ENCODE data around the gene PDE8B.
A peak's percentile ranks its signal among the peaks of the same experiment; 100 is the strongest.

Gene PDE8B

DNA sequence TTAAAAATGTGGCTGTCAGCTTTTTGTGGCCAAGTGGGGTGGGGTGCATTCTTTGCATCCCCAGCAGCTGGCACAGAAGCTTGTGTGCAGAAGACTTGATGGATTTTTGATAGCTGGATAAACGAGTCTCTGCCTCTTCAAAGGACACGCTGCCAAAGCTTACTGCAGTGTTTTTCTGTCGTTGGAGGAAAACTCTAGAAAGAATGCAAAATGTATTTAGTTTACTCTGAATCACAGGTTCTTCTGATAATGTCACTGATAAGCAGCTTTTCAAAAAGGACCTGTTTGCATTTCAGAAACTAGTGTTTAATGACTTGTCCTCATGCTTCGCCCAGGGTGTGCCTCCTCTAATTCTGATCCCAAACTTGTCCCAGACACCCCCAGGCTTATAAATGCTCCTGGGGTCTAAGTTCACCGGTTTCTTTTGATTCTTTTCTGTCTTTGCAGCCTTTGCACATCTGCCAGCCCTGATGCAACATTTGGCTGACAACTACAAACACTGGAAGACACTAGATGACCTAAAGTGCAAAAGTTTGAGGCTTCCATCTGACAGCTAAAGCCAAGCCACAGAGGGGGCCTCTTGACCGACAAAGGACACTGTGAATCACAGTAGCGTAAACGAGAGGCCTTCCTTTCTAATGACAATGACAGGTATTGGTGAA lies 215.6 kb downstream of the PDE8B start:
- Histone ChIP-seq H3K9me3 (ENCODE audit: control insufficient read depth in 2 of 2, low read length in 2 of 2) (no peaks in the 10 kb centered on the region), H3K4me3 (ENCODE audit: low read length in 2 of 2) (no peak overlapping the region), H3K9ac (ENCODE audit: low read length in 2 of 2) (no peak overlapping the region), H3K4me1 (ENCODE audit: control insufficient read depth, insufficient read depth, low read length) (peaks cover 3% of the 10 kb centered on the region), H3K27ac (ENCODE audit: low read length) (no peak overlapping the region), H3K36me3 (ENCODE audit: control insufficient read depth in 2 of 2, insufficient read depth in 2 of 2, low read length in 2 of 2) (peaks cover 5 to 9% of the 10 kb centered on the region in 2 donors), H3K27me3 (ENCODE audit: control insufficient read depth in 1 of 2, insufficient read depth in 2 of 2, low read length in 2 of 2) (no peaks in the 10 kb centered on the region)

DNA sequence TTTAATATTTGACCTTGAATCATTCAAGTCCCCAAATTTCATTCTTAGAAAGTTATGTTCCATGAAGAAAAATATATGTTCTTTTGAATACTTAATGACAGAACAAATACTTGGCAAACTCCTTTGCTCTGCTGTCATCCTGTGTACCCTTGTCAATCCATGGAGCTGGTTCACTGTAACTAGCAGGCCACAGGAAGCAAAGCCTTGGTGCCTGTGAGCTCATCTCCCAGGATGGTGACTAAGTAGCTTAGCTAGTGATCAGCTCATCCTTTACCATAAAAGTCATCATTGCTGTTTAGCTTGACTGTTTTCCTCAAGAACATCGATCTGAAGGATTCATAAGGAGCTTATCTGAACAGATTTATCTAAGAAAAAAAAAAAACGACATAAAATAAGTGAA lies 216.2 kb downstream of the PDE8B start:
- no peaks in the 10 kb centered on the region for H3K9me3 ChIP-seq (ENCODE audit: control insufficient read depth in 2 of 2, low read length in 2 of 2)
- H3K4me3 ChIP-seq (ENCODE audit: low read length in 2 of 2) = no peak overlapping the region
- H3K36me3 ChIP-seq (ENCODE audit: control insufficient read depth in 2 of 2, insufficient read depth in 2 of 2, low read length in 2 of 2) = peaks cover 9% of the 10 kb centered on the region in 2 donors
- no peaks in the 10 kb centered on the region for H3K27me3 ChIP-seq (ENCODE audit: control insufficient read depth in 1 of 2, insufficient read depth in 2 of 2, low read length in 2 of 2)
- H3K4me1 ChIP-seq (ENCODE audit: control insufficient read depth, insufficient read depth, low read length) = peaks cover 3% of the 10 kb centered on the region
- H3K27ac ChIP-seq (ENCODE audit: low read length) = peak overlapping the region; percentile 2
- H3K9ac ChIP-seq (ENCODE audit: low read length in 2 of 2) = no peak overlapping the region

DNA sequence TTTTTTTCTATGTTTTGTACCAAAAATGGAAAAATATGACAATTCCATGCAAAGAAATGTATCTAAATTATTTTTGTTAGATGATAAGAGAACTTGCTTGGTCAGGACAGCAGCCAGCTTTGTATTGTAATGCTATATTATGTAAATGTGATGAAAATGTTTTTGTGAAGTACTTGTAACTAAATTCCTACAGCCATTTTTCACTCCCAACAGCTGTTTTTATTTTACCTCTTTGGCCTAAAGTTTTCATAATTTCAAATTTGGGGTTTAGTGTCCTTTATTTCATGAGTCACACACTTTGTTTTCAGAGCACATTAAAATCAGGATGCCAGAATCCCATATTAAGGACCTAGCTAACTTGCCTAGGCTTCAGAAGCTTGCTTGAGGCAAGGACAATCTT lies 217.5 kb downstream of the PDE8B start:
- H3K9ac ChIP-seq (ENCODE audit: low read length in 2 of 2) = no peak overlapping the region
- H3K4me3 ChIP-seq (ENCODE audit: low read length in 2 of 2) = no peak overlapping the region
- no peaks in the 10 kb centered on the region for H3K9me3 ChIP-seq (ENCODE audit: control insufficient read depth in 2 of 2, low read length in 2 of 2)
- no peak overlapping the region for H3K27ac ChIP-seq (ENCODE audit: low read length)
- H3K4me1 ChIP-seq (ENCODE audit: control insufficient read depth, insufficient read depth, low read length) = peaks cover 3% of the 10 kb centered on the region
- no peaks in the 10 kb centered on the region for H3K27me3 ChIP-seq (ENCODE audit: control insufficient read depth in 1 of 2, insufficient read depth in 2 of 2, low read length in 2 of 2)
- H3K36me3 ChIP-seq (ENCODE audit: control insufficient read depth in 2 of 2, insufficient read depth in 2 of 2, low read length in 2 of 2) = peaks cover 9 to 15% of the 10 kb centered on the region in 2 donors

DNA sequence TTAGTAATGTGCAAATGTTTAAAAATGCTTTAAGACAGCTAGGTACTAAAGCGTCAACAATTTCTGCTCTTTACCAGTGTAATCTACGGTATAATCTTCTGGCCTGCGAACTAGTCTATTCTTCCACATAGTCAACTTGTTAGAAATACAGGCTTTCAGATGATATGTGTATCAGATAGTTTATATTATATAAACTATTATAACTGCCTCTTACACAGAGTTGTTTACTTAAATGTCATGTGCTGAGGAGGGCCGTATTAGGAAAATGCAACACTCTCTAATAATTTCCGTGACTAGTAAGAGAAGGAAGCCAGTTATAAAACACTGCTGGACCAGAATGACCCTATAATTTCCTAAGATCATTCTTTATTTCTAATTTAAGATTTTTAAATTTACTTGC lies 218.0 kb downstream of the PDE8B start:
- Histone ChIP-seq H3K9ac (ENCODE audit: low read length in 2 of 2) (no peak overlapping the region), H3K4me3 (ENCODE audit: low read length in 2 of 2) (no peak overlapping the region), H3K9me3 (ENCODE audit: control insufficient read depth in 2 of 2, low read length in 2 of 2) (no peaks in the 10 kb centered on the region), H3K4me1 (ENCODE audit: control insufficient read depth, insufficient read depth, low read length) (peaks cover 3% of the 10 kb centered on the region), H3K36me3 (ENCODE audit: control insufficient read depth in 2 of 2, insufficient read depth in 2 of 2, low read length in 2 of 2) (peaks cover 9 to 15% of the 10 kb centered on the region in 2 donors), H3K27me3 (ENCODE audit: control insufficient read depth in 1 of 2, insufficient read depth in 2 of 2, low read length in 2 of 2) (no peaks in the 10 kb centered on the region), H3K27ac (ENCODE audit: low read length) (no peak overlapping the region)

DNA sequence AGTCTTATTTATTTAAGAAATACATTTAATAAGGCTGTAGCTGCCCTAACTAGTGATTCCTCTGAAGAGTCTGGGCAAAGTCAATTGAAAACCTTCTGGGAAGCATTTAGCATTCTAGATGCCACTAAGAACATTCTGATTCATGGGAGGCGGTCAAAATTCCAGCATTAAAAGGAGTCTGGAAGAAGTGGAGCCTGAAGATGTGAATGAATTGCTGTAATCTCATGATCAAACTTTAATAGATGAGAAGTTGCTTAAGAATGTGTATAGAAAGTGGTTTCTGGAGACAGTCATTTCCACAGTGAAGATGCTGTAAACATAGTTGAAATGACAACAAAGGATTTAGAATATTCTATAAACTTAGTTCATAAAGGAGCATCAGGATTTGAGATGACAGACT lies 220.2 kb downstream of the PDE8B start:
- Histone ChIP-seq H3K9me3 (ENCODE audit: control insufficient read depth in 2 of 2, low read length in 2 of 2) (no peaks in the 10 kb centered on the region), H3K9ac (ENCODE audit: low read length in 2 of 2) (no peak overlapping the region), H3K27me3 (ENCODE audit: control insufficient read depth in 1 of 2, insufficient read depth in 2 of 2, low read length in 2 of 2) (no peaks in the 10 kb centered on the region), H3K36me3 (ENCODE audit: control insufficient read depth in 2 of 2, insufficient read depth in 2 of 2, low read length in 2 of 2) (peaks cover 4 to 16% of the 10 kb centered on the region in 2 donors), H3K4me3 (ENCODE audit: low read length in 2 of 2) (no peak overlapping the region), H3K27ac (ENCODE audit: low read length) (no peak overlapping the region), H3K4me1 (ENCODE audit: control insufficient read depth, insufficient read depth, low read length) (peaks cover 3% of the 10 kb centered on the region)

DNA sequence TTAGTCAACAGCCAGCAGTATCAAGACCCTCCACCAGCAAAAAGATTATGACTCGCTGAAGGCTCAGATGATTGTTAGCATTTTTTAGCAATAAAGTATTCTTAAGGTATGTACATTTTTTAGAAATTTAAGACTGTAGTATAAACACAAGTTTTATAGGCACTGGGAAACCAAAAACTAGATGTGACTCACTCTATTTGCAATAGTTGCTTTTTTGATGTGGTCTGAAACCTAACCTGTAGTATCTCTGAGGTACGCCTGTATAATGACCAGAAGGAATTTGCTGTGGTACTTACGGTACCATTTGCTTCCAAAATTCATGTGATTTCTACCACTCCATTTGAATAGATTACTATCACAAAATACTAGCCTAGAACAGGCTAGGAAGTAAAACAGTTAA lies 220.8 kb downstream of the PDE8B start:
- no peak overlapping the region for H3K27ac ChIP-seq (ENCODE audit: low read length)

DNA sequence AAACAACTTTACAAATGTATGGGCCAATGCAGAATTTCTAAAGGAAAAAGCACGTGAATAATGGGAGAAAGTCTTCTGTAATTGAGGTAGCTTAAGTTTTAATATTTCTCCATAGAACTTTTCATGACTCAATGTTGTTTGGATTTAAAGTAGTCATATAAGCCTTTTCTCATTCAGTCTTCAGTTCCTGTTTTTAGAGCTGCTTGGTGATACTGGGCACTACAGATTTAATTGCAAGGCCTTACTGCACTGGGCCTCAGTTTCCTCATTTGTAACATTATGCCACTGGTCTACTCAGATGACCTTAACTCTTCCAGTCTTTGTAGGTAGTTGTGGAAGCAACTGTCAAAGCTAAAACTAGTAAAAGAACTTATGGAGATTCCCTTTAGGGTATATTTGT lies 221.2 kb downstream of the PDE8B start:
- Histone ChIP-seq H3K27ac (ENCODE audit: low read length) (no peak overlapping the region), H3K9ac (ENCODE audit: low read length in 2 of 2) (no peak overlapping the region), H3K27me3 (ENCODE audit: control insufficient read depth in 1 of 2, insufficient read depth in 2 of 2, low read length in 2 of 2) (no peaks in the 10 kb centered on the region), H3K4me1 (ENCODE audit: control insufficient read depth, insufficient read depth, low read length) (peaks cover 3% of the 10 kb centered on the region), H3K4me3 (ENCODE audit: low read length in 2 of 2) (no peak overlapping the region), H3K36me3 (ENCODE audit: control insufficient read depth in 2 of 2, insufficient read depth in 2 of 2, low read length in 2 of 2) (peaks cover 4 to 13% of the 10 kb centered on the region in 2 donors), H3K9me3 (ENCODE audit: control insufficient read depth in 2 of 2, low read length in 2 of 2) (no peaks in the 10 kb centered on the region)

More for the DNA sequence above, 220.8 kb downstream of the PDE8B start:
- H3K4me1 ChIP-seq (ENCODE audit: control insufficient read depth, insufficient read depth, low read length) = peaks cover 3% of the 10 kb centered on the region
- H3K36me3 ChIP-seq (ENCODE audit: control insufficient read depth in 2 of 2, insufficient read depth in 2 of 2, low read length in 2 of 2) = peaks cover 4 to 13% of the 10 kb centered on the region in 2 donors
- H3K27me3 ChIP-seq (ENCODE audit: control insufficient read depth in 1 of 2, insufficient read depth in 2 of 2, low read length in 2 of 2) = no peaks in the 10 kb centered on the region
- H3K9ac ChIP-seq (ENCODE audit: low read length in 2 of 2) = no peak overlapping the region
- H3K4me3 ChIP-seq (ENCODE audit: low read length in 2 of 2) = no peak overlapping the region
- H3K9me3 ChIP-seq (ENCODE audit: control insufficient read depth in 2 of 2, low read length in 2 of 2) = no peaks in the 10 kb centered on the region

DNA sequence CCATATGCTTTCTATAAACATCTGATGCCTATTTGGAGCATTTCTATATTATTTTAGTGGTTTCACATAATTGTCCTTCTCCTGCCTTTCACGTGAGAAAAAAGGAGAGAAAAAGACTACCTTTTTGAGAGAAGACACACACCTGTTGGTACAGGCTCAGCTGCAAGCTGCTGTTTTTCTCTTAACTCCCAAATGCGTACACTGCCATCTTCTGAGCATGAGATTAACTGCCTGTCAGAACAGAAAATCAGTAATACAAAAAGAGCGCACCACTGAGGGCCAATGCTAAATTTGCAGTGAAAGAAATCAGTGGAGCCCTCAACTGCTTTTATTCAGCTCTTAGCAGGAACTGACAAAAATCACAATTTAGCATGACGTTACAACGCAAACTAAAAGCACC lies 226.7 kb downstream of the PDE8B start:
- no peaks in the 10 kb centered on the region for H3K4me1 ChIP-seq (ENCODE audit: control insufficient read depth, insufficient read depth, low read length)
- peaks cover 0 to 12% of the 10 kb centered on the region in 2 donors for H3K36me3 ChIP-seq (ENCODE audit: control insufficient read depth in 2 of 2, insufficient read depth in 2 of 2, low read length in 2 of 2)
- H3K4me3 ChIP-seq (ENCODE audit: low read length in 2 of 2) = no peak overlapping the region
- H3K27ac ChIP-seq (ENCODE audit: low read length) = no peak overlapping the region
- H3K9me3 ChIP-seq (ENCODE audit: control insufficient read depth in 2 of 2, low read length in 2 of 2) = no peaks in the 10 kb centered on the region
- H3K27me3 ChIP-seq (ENCODE audit: control insufficient read depth in 1 of 2, insufficient read depth in 2 of 2, low read length in 2 of 2) = no peaks in the 10 kb centered on the region
- H3K9ac ChIP-seq (ENCODE audit: low read length in 2 of 2) = no peak overlapping the region

DNA sequence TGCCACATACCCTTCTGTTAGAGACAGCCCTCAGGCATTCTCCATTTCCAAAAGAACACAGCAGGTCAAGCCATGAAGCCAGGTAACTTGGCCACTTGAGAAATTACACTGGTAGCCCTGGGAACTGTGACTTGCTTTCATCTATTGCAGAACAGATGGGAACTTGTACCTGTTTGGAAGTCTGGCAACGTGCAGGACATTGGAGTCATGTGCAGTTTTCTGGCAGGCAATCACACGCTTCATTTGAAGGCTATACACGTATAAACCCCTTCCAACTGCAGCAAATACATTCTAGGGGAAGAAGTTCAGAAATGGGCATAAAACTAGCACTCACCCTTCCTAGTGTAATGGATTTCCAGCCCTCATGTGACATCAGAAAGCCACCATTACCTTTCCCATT lies 227.6 kb downstream of the PDE8B start:
- H3K4me1 ChIP-seq (ENCODE audit: control insufficient read depth, insufficient read depth, low read length) = no peaks in the 10 kb centered on the region
- H3K36me3 ChIP-seq (ENCODE audit: control insufficient read depth in 2 of 2, insufficient read depth in 2 of 2, low read length in 2 of 2) = peaks cover 0 to 7% of the 10 kb centered on the region in 2 donors
- no peak overlapping the region for H3K4me3 ChIP-seq (ENCODE audit: low read length in 2 of 2)
- H3K9me3 ChIP-seq (ENCODE audit: control insufficient read depth in 2 of 2, low read length in 2 of 2) = no peaks in the 10 kb centered on the region
- no peak overlapping the region for H3K9ac ChIP-seq (ENCODE audit: low read length in 2 of 2)
- H3K27me3 ChIP-seq (ENCODE audit: control insufficient read depth in 1 of 2, insufficient read depth in 2 of 2, low read length in 2 of 2) = no peaks in the 10 kb centered on the region
- H3K27ac ChIP-seq (ENCODE audit: low read length) = no peak overlapping the region

DNA sequence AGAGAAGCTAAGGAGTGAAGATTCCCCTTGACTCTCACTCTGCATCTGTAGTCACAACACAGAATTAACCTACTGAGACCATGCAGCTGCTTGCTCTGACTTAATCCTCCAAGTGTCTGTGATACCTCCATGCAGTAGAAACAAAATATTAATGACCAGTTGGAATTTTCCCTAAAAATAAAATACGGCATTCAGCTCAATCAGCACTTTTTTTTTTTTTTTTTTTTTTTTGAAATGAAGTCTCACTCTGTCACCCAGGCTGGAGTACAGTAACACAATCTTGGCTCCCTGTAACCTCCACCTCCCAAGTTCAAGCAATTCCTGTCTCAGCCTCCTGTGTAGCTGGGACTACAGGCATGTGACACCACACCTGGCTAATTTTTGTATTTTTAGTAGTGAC lies 233.2 kb downstream of the PDE8B start:
- H3K4me3 ChIP-seq (ENCODE audit: low read length in 2 of 2) = no peak overlapping the region
- no peaks in the 10 kb centered on the region for H3K4me1 ChIP-seq (ENCODE audit: control insufficient read depth, insufficient read depth, low read length)
- no peaks in the 10 kb centered on the region for H3K27me3 ChIP-seq (ENCODE audit: control insufficient read depth in 1 of 2, insufficient read depth in 2 of 2, low read length in 2 of 2)
- no peak overlapping the region for H3K9ac ChIP-seq (ENCODE audit: low read length in 2 of 2)
- H3K36me3 ChIP-seq (ENCODE audit: control insufficient read depth in 2 of 2, insufficient read depth in 2 of 2, low read length in 2 of 2) = peaks cover 4 to 14% of the 10 kb centered on the region in 2 donors
- no peaks in the 10 kb centered on the region for H3K9me3 ChIP-seq (ENCODE audit: control insufficient read depth in 2 of 2, low read length in 2 of 2)
- no peak overlapping the region for H3K27ac ChIP-seq (ENCODE audit: low read length)

DNA sequence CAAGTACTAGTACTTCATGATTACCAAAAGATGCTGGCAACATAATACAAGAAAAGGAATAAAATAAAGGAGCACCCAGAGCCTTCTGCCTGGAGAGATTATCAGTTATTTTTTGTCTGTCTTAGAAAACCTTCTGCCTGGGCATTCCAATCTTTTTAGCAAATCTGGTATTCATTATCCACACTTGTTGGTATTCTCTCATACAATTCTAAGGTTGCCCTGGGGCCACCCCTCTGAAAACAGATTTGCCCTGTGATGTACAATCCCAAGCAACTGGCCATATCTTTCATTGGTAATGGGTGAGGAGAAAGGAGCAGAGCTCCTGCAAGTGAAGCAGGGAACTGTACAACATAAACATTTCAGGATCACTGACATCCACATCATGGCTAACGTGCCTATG lies 233.9 kb downstream of the PDE8B start:
- Histone ChIP-seq H3K27me3 (ENCODE audit: control insufficient read depth in 1 of 2, insufficient read depth in 2 of 2, low read length in 2 of 2) (no peaks in the 10 kb centered on the region), H3K36me3 (ENCODE audit: control insufficient read depth in 2 of 2, insufficient read depth in 2 of 2, low read length in 2 of 2) (peaks cover 5 to 18% of the 10 kb centered on the region in 2 donors)

More for the DNA sequence above, 233.9 kb downstream of the PDE8B start:
- H3K9me3 ChIP-seq (ENCODE audit: control insufficient read depth in 2 of 2, low read length in 2 of 2) = no peaks in the 10 kb centered on the region
- H3K4me1 ChIP-seq (ENCODE audit: control insufficient read depth, insufficient read depth, low read length) = no peaks in the 10 kb centered on the region
- no peak overlapping the region for H3K4me3 ChIP-seq (ENCODE audit: low read length in 2 of 2)
- H3K9ac ChIP-seq (ENCODE audit: low read length in 2 of 2) = no peak overlapping the region
- H3K27ac ChIP-seq (ENCODE audit: low read length) = no peak overlapping the region
